Omental fat pad (tissue), 4 donors: ENCODE measurements around the gene MICAL2. TPM values are rescaled to one million over a fixed set of nuclear protein-coding genes. Genes with fewer than 3 reads are reported as not detected.

ENCODE experiments used
- ATAC-seq: fragments of 150-250 bp; one replicate; pipeline ENCODE4 v1.9.1; 2016; ENCODE audit warnings: mild to moderate bottlenecking, moderate library complexity; ENCODE audit not compliant: low FRiP score
- DNase-seq: peaks from one replicate; pipeline ENCODE4 v3.0.0-alpha.2; 2019; ENCODE audit warnings: low spot score
- CTCF ChIP-seq, 3 donors: fragments of 450-650 bp; IDR thresholded peaks; one replicate each; pipeline ENCODE4 v1.5.1; 2016 to 2017; ENCODE audit warnings: antibody characterized with exemption in 3 of 3, mild to moderate bottlenecking in 3 of 3, moderate library complexity in 2 of 3
- total RNA-seq, 4 donors: library from RNA; depleted of rRNA; stranded (reverse); fragments of >200 nt; gene quantifications; one replicate each; pipeline ENCODE4 v1.1.0, GENCODE V29; 2016

The MICAL2 gene
- total RNA-seq, 4 donors from 2014 or later: 34.3 to 143 (median 57.0) TPM

GRCh38 chr11:12073436-12073835, 37.0 kb upstream of the MICAL2 start:
- TF ChIP-seq CTCF (IDR thresholded peaks at IDR 0.05): no peak
- DNase-seq (no peak), ATAC-seq (no peak)

- DNase-seq (no peak), ATAC-seq (no peak)
- no peak for TF ChIP-seq CTCF (IDR thresholded peaks at IDR 0.05)
Observed at GRCh38 chr11:12073886-12074285, 36.5 kb upstream of the MICAL2 start.

- DNase-seq (no peak), ATAC-seq (no peak)
- no peak for TF ChIP-seq CTCF (IDR thresholded peaks at IDR 0.05)
Observed at GRCh38 chr11:12074529-12075195, 35.7 kb upstream of the MICAL2 start.

- TF ChIP-seq CTCF (IDR thresholded peaks at IDR 0.05): no peak
- DNase-seq (no peak), ATAC-seq (no peak)
Observed at GRCh38 chr11:12075291-12075690, 35.1 kb upstream of the MICAL2 start.

GRCh38 chr11:12075822-12076821, 34.3 kb upstream of the MICAL2 start:
- ATAC-seq: peak; percentile 88
- DNase-seq: no peak
- no peak for TF ChIP-seq CTCF (IDR thresholded peaks at IDR 0.05)

- no peak for DNase-seq
- peak; percentile 59 for ATAC-seq
- TF ChIP-seq CTCF (IDR thresholded peaks at IDR 0.05): no peak
Observed at GRCh38 chr11:12076840-12077534, 33.4 kb upstream of the MICAL2 start.
